H9 (cell line): ENCODE results near the gene MYOM3. TPM values are rescaled to one million over a fixed set of nuclear protein-coding genes. Genes with fewer than 3 reads are reported as not detected.

Source experiments
- DNase-seq: peaks from one replicate; pipeline ENCODE4 v3.0.0-alpha.2; 2017
- H2AFZ ChIP-seq: one replicate; pipeline ENCODE4 v1.6.1; 2013; ENCODE audit warnings: mild to moderate bottlenecking, low read length, control low read depth, moderate library complexity
- H2AK5ac ChIP-seq: 2 replicates; pipeline ENCODE4 v1.6.1; 2013; ENCODE audit warnings: low read length, control low read depth, mixed read lengths; ENCODE audit not compliant: insufficient read length
- H2BK120ac ChIP-seq: one replicate; pipeline ENCODE4 v1.6.1; 2013; ENCODE audit warnings: low read depth, mild to moderate bottlenecking, low read length, control low read depth, inconsistent platforms; ENCODE audit not compliant: poor library complexity, severe bottlenecking
- H2BK12ac ChIP-seq: 2 replicates; pipeline ENCODE4 v1.6.1; 2013; ENCODE audit warnings: low read length, control low read depth, mixed read lengths, low read depth; ENCODE audit not compliant: insufficient read length
- H2BK15ac ChIP-seq: 2 replicates; pipeline ENCODE4 v1.6.1; 2013; ENCODE audit warnings: low read depth, low read length, control low read depth
- H2BK20ac ChIP-seq: one replicate; pipeline ENCODE4 v1.6.1; 2013; ENCODE audit warnings: low read depth, mild to moderate bottlenecking, low read length, control low read depth, inconsistent platforms; ENCODE audit not compliant: poor library complexity, severe bottlenecking
- H2BK5ac ChIP-seq: 2 replicates; pipeline ENCODE4 v1.6.1; 2013; ENCODE audit warnings: low read length, control low read depth, mixed read lengths; ENCODE audit not compliant: insufficient read length
- H3K14ac ChIP-seq: 2 replicates; pipeline ENCODE4 v1.6.1; 2013; ENCODE audit warnings: low read length, control low read depth; ENCODE audit not compliant: insufficient read depth
- H3K18ac ChIP-seq: 2 replicates; pipeline ENCODE4 v1.6.1; 2013; ENCODE audit warnings: low read depth, mild to moderate bottlenecking, mixed read lengths, low read length, control low read depth; ENCODE audit not compliant: insufficient read length
- H3K23ac ChIP-seq: 2 replicates; pipeline ENCODE4 v1.6.1; 2013; ENCODE audit warnings: low read length, control low read depth, mixed read lengths, low read depth; ENCODE audit not compliant: insufficient read length
- H3K23me2 ChIP-seq: 2 replicates; pipeline ENCODE4 v1.6.1; 2013; ENCODE audit warnings: low read depth, mild to moderate bottlenecking, mixed read lengths, low read length, control low read depth; ENCODE audit not compliant: insufficient read length, poor library complexity, severe bottlenecking
- H3K27ac ChIP-seq: 2 replicates; pipeline ENCODE4 v1.5.1; 2013; ENCODE audit warnings: low read length, control low read depth, mixed read lengths, low read depth; ENCODE audit not compliant: insufficient read length
- H3K27me3 ChIP-seq: 2 replicates; pipeline ENCODE4 v1.6.1; 2013; ENCODE audit warnings: low read length, control low read depth, inconsistent platforms; ENCODE audit not compliant: insufficient read depth
- H3K4ac ChIP-seq: 2 replicates; pipeline ENCODE4 v1.6.1; 2013; ENCODE audit warnings: low read depth, mild to moderate bottlenecking, control low read depth, inconsistent platforms, low read length, moderate library complexity
- H3K4me1 ChIP-seq: 2 replicates; pipeline ENCODE4 v1.6.1; 2013; ENCODE audit warnings: low read length, control low read depth, inconsistent platforms; ENCODE audit not compliant: insufficient read depth
- H3K4me2 ChIP-seq: 2 replicates; pipeline ENCODE4 v1.6.1; 2013; ENCODE audit warnings: low read length, control low read depth, mixed read lengths; ENCODE audit not compliant: insufficient read length, insufficient read depth
- H3K56ac ChIP-seq: 2 replicates; pipeline ENCODE4 v1.6.1; 2013; ENCODE audit warnings: low read depth, mild to moderate bottlenecking, mixed read lengths, low read length, control low read depth; ENCODE audit not compliant: insufficient read length
- H3K79me1 ChIP-seq: 2 replicates; pipeline ENCODE4 v1.6.1; 2013; ENCODE audit warnings: low read depth, mild to moderate bottlenecking, moderate library complexity, low read length, control low read depth, inconsistent platforms; ENCODE audit not compliant: insufficient read depth, poor library complexity, severe bottlenecking
- H3K79me2 ChIP-seq: 2 replicates; pipeline ENCODE4 v1.6.1; 2013; ENCODE audit warnings: low read length, control low read depth, inconsistent platforms; ENCODE audit not compliant: insufficient read depth
- H3K9ac ChIP-seq: 2 replicates; pipeline ENCODE4 v1.6.1; 2013; ENCODE audit warnings: low read length, control low read depth, mixed read lengths; ENCODE audit not compliant: insufficient read length; ENCODE audit errors: extremely low read depth
- H3K9me3 ChIP-seq: one replicate; pipeline ENCODE4 v1.6.1; 2013; ENCODE audit warnings: low read depth, low read length, inconsistent platforms; ENCODE audit not compliant: control insufficient read depth
- H3T11ph ChIP-seq: one replicate; pipeline ENCODE4 v1.6.1; 2013; ENCODE audit warnings: mild to moderate bottlenecking, low read length, control low read depth, inconsistent platforms
- H4K20me1 ChIP-seq: one replicate; pipeline ENCODE4 v1.6.1; 2013; ENCODE audit not compliant: control insufficient read depth, insufficient read length, insufficient read depth
- H4K5ac ChIP-seq: 2 replicates; pipeline ENCODE4 v1.6.1; 2013; ENCODE audit warnings: low read depth, mild to moderate bottlenecking, mixed read lengths, low read length, control low read depth; ENCODE audit not compliant: insufficient read length
- H4K8ac ChIP-seq: replicated peaks from 2 replicates; pipeline ENCODE4 v1.6.1; 2013; ENCODE audit warnings: low read length, control low read depth, mixed read lengths, low read depth; ENCODE audit not compliant: insufficient read length
- H4K91ac ChIP-seq: 2 replicates; pipeline ENCODE4 v1.6.1; 2013; ENCODE audit warnings: low read depth, mild to moderate bottlenecking, moderate library complexity, mixed read lengths, low read length, control low read depth; ENCODE audit not compliant: insufficient read length
- H3K27ac Mint-ChIP-seq, 3 experiments: 2 replicates in 2 of 3; 3 replicates in 1 of 3; pipeline ENCODE4 v1.8.0; 2020 to 2021; ENCODE audit warnings: mixed read lengths in 3 of 3, mild to moderate bottlenecking in 1 of 3, moderate library complexity in 1 of 3
- H3K27me3 Mint-ChIP-seq: 2 replicates; pipeline ENCODE4 v1.8.0; 2021; ENCODE audit warnings: low read depth, mild to moderate bottlenecking, moderate library complexity, mixed read lengths
- H3K36me3 Mint-ChIP-seq, 3 experiments: 2 replicates in 2 of 3; 3 replicates in 1 of 3; pipeline ENCODE4 v1.8.0; 2020 to 2021; ENCODE audit warnings: low read depth in 3 of 3, mixed read lengths in 3 of 3; ENCODE audit not compliant: insufficient read depth in 1 of 3
- H3K4me1 Mint-ChIP-seq, 2 experiments: 2 replicates each; pipeline ENCODE4 v1.8.0; 2020; ENCODE audit warnings: mixed read lengths in 2 of 2
- H3K4me3 Mint-ChIP-seq, 2 experiments: 2 replicates in 1 of 2; 3 replicates in 1 of 2; pipeline ENCODE4 v1.8.0; 2020 to 2021; ENCODE audit warnings: mild to moderate bottlenecking in 2 of 2, mixed read lengths in 2 of 2, moderate library complexity in 1 of 2
- H3K9me3 Mint-ChIP-seq, 2 experiments: 2 replicates in 1 of 2; 3 replicates in 1 of 2; pipeline ENCODE4 v1.8.0; 2020; ENCODE audit warnings: mild to moderate bottlenecking in 2 of 2, mixed read lengths in 2 of 2, moderate library complexity in 1 of 2
- WGBS: extraction: QIAGEN DNeasy Blood & Tissue Kit; methylation state at CpG from one replicate; pipeline ENCODE4 v1.1.7; 2013; ENCODE audit warnings: missing lambda C conversion rate, low lambda C conversion rate, mixed read lengths; ENCODE audit not compliant: insufficient read length; ENCODE audit errors: extremely low coverage; 5-methylcytosine and 5-hydroxymethylcytosine counted together
- total RNA-seq: library from RNA; stranded (reverse); gene quantifications from 2 replicates; pipeline ENCODE4 v1.2.1, GENCODE V29; 2021
- TF ChIP-seq, protein P1 (sequence below): fragments of 200-600 bp; sonication (generic); conservative IDR thresholded peaks from 3 replicates; pipeline ENCODE4 v1.8.0; 2021; ENCODE audit warnings: antibody characterized with exemption, mild to moderate bottlenecking

MYOM3 gene
- total RNA-seq, 1 experiment from 2014 or later, result 0.11 TPM

DNA sequence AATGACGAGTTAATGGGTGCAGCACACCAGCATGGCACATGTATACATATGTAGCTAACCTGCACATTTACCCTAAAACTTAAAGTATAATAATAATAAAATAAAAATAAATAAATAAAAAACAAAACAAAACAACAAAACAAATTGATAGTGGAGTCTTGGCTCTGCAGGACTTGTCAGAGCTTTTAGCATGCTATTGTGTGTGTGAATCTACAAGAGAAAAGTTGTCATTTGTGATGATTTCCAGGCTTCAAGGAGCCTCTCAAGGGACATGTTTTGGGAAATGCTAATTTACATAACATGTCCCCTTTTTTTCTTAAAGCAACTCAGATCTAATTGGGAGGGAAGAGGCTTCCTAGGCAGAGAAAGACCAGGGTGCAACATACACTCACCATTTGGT lies 21.9 kb upstream of the MYOM3 start:
- no peaks in the 10 kb centered on the region for H3K79me1 ChIP-seq
- Mint-ChIP-seq H3K36me3 (peaks cover 0 to 8% (median 2%) of the 10 kb centered on the region in 3 experiments; a peak in 1 of 7 replicates), H3K4me3 (no peak overlapping the region), H3K9me3 (peaks cover 0 to 13% of the 10 kb centered on the region in 2 experiments; a peak in 2 of 5 replicates), H3K27ac (no peak overlapping the region), H3K4me1 (peaks cover 18 to 21% of the 10 kb centered on the region in 2 experiments), H3K27me3 (peaks cover 2% of the 10 kb centered on the region)
- H2AK5ac ChIP-seq, result no peak overlapping the region
- no peak overlapping the region for H3K9ac ChIP-seq
- no peak overlapping the region for H3K56ac ChIP-seq
- H3T11ph ChIP-seq, result no peak overlapping the region
- H2AFZ ChIP-seq, result no peak overlapping the region
- H3K9me3 ChIP-seq, result no peaks in the 10 kb centered on the region
- H3K23me2 ChIP-seq, result no peaks in the 10 kb centered on the region
- no peak overlapping the region for H3K23ac ChIP-seq
- TF ChIP-seq, protein P1, sequence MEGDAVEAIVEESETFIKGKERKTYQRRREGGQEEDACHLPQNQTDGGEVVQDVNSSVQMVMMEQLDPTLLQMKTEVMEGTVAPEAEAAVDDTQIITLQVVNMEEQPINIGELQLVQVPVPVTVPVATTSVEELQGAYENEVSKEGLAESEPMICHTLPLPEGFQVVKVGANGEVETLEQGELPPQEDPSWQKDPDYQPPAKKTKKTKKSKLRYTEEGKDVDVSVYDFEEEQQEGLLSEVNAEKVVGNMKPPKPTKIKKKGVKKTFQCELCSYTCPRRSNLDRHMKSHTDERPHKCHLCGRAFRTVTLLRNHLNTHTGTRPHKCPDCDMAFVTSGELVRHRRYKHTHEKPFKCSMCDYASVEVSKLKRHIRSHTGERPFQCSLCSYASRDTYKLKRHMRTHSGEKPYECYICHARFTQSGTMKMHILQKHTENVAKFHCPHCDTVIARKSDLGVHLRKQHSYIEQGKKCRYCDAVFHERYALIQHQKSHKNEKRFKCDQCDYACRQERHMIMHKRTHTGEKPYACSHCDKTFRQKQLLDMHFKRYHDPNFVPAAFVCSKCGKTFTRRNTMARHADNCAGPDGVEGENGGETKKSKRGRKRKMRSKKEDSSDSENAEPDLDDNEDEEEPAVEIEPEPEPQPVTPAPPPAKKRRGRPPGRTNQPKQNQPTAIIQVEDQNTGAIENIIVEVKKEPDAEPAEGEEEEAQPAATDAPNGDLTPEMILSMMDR, result no peak
- no peaks in the 10 kb centered on the region for H3K4me1 ChIP-seq
- no peak overlapping the region for H4K5ac ChIP-seq
- H3K4ac ChIP-seq, result no peak overlapping the region
- no peaks in the 10 kb centered on the region for H3K27me3 ChIP-seq
- H3K14ac ChIP-seq, result no peak overlapping the region
- no peak overlapping the region for H3K27ac ChIP-seq
- H4K91ac ChIP-seq, result no peak overlapping the region
- no peak overlapping the region for H2BK120ac ChIP-seq
- no peaks in the 10 kb centered on the region for H3K79me2 ChIP-seq
- WGBS, result no CpG with 5 or more reads among the region's 1 CpG
- no peak overlapping the region for H2BK15ac ChIP-seq
- H4K20me1 ChIP-seq, result no peaks in the 10 kb centered on the region
- no peak for DNase-seq
- H2BK12ac ChIP-seq, result no peak overlapping the region
- no peak overlapping the region for H3K18ac ChIP-seq
- no peak overlapping the region for H4K8ac ChIP-seq
- H3K4me2 ChIP-seq, result no peak overlapping the region
- no peak overlapping the region for H2BK5ac ChIP-seq
- H2BK20ac ChIP-seq, result no peak overlapping the region
